SK-MEL-5 (cell line): ENCODE results near the gene SPHK2. TPM values are rescaled to one million over a fixed set of nuclear protein-coding genes. Genes with fewer than 3 reads are reported as not detected.
"Not testable (repeated sequence)": the region's sequence is repeated elsewhere in the genome, so short reads cannot be mapped to it uniquely, and the experiment has no call there.

Experiments
- DNase-seq: peaks from one replicate; pipeline ENCODE4 v3.0.0-alpha.2; 2016; ENCODE audit warnings: low read depth, low spot score
- in situ Hi-C: cut with HindIII; loops from 2 replicates; pipeline ENCODE4 v1.10.0; 2016; ENCODE audit warnings: low sequenced_read_pairs, high pct_unique_total_duplicates, low pct_unique_long_range_greater_than_20kb
- total RNA-seq: library from RNA; depleted of rRNA; stranded (reverse); fragments of >200 nt; shearing (Covaris generic); gene quantifications from 2 replicates; pipeline ENCODE4 v1.2.3, GENCODE V29; 2014

SPHK2 gene
- total RNA-seq, 1 experiment from 2014 or later, result 4.8 TPM

DNA sequence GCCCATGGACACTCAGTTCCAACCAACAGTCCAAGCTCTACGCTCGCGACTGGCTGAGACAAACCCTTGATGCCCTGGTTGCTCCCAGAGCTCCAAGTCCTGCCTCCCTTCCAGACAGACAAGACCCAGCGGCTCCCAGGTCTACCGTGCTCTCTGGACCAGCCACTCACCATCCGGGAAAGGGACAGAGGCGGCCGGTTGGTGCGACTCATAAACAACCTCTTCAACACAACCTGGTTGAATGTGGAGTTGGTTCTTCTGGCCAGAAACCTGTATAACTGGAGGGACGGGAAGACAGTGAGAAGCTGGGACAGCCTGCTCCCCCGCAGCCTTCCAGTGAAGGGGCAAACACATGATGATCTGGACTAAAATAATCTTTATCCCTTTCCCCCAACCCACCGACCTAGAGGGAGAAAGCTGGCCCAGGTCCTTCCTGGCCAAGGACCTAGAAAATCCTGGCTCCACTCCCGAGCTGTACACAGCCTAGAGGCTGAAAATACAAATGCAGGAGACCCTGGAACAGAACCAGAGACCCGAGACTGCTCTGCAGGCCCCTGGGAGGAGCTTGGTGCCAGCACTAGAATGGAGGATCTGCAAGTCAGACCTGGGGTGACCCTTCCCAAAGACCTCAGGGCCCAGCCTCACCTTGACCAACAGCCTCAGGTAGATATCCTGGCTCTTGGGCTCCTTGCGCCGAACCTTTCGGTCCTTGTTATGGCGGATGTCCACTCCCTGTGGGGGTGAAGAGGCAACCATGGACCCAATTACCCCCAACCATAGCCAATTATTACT lies 2.0 kb upstream of the SPHK2 start:
- in situ Hi-C loops, result no loop called here
- no peak for DNase-seq

DNA sequence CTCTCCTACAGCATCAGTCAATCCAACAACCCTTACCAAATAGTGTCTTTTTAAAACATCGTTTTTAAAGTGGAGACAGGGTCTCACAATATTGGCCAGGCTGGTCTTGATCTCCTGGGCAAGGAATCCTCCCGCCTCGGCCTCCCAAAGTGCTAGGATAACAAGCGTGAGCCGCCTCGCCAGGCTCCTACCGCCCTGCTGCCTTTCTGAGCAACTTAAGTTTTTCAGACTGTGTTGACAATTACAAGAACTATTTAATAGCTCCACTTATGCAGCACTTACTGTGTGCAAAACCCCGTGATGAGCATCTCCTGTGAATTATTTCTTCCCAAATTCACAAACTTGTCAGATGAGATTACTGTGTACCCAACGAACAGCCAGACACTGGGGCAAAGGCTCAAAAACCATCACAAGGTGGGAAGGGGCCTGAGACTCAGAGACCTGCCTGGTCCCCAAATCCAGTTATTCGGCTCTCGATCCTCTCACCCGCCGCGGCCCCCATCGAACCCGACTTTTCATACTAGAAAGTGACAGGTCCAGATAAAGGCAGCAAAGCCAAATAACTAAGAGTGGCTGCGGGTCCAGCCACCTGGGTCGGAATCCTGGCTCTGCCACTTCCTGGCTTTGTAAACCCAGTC lies 909 bp upstream of the SPHK2 start:
- in situ Hi-C loops, result no loop called here
- DNase-seq, result no peak

DNA sequence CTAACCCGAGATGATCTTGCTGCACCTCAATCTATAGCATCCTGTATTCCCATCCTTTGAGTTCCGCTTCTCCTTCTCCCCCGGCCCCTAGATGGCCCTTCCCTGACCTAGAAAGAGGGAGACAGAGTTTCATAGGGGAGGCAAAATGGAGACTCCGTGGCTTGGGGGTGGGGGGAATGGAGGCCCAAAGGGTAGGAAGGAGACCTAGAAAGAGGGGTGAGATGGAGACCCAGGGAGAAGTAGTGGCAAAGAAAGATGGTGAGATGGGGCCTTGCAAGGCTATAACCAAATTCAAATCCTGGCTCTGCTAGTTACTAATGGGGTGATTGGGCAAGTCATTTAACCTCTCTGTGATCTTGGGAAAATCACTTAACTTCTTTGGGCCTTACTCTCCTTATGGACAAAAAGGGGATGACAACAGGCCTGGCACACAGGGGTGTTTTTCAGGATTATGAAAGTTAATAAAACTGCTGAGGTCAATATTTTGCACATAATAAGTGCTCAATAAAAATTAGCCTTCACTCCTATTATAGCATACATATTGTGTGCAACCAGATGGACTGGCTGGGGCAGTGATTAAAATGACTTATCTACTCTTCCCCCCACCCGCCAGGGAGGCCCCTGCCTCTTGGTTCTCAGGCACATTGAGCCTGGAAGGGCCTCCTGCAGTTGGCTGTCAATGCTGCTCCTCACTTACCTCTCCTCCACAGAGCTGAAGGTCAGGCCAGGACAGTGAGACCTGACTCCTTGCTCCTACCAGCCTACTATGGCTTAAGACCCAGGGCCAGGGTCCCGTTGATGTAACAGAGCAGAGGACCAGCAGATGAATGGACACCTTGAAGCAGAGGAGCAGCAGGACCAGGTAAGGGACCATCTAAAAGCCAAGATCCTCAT lies 633 bp downstream of the SPHK2 start:
- no peak for DNase-seq
- in situ Hi-C loops, result no loop called here

DNA sequence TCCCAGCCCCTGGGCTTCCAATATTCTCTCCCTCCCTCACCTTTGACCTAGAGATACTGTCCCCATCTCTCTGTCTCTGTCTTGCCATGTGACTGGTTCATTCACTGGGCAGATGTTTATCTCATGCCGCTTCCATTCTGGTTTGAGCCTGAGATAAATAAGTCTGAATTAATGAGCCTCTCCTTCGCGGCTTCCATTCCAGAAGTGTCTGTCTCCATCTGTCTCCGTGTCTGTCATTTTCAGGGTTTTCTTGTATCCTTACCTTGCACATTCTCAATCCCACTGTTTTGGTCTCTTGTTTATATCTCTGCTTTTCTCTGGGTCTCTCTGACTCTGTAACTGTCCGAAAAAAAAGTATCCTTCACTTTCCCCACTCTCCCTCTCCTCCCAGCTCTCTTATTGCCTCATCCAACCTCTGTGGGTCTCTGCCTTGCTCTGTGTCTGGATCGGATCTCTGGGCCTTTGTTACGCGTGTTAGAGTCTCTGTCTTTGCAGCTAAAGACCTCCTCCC lies 4.3 kb downstream of the SPHK2 start:
- in situ Hi-C loops, result no loop called here

DNA sequence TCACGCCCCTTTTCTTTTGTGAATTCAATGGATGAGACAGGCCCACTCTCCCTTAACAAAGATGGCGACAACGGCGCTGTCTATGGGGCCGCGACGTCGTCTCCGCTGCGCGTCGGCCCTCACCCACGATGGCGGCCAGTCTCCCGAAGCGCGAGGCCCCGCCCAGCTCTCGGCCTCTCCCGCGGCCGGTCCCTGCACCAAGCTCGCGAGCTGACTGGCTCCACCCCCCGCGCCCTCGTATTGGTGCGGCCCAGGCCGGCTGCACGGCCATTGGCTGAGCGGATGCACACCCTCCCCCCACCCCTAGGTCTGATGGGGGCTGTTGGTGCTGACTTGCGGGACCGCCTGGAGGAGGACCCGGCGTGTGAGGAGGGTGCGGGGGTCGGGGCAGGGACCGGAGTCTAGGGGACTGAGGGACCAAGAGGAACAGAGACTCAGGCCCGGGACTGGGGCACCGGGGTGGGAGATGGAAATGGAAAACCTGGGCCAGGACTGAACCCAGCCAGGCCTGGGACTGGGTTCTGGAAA lies 4.8 kb downstream of the SPHK2 start:
- DNase-seq, result peak; percentile 96
- in situ Hi-C loops, result no loop called here

More for the DNA sequence above, 4.3 kb downstream of the SPHK2 start:
- no peak for DNase-seq

DNA sequence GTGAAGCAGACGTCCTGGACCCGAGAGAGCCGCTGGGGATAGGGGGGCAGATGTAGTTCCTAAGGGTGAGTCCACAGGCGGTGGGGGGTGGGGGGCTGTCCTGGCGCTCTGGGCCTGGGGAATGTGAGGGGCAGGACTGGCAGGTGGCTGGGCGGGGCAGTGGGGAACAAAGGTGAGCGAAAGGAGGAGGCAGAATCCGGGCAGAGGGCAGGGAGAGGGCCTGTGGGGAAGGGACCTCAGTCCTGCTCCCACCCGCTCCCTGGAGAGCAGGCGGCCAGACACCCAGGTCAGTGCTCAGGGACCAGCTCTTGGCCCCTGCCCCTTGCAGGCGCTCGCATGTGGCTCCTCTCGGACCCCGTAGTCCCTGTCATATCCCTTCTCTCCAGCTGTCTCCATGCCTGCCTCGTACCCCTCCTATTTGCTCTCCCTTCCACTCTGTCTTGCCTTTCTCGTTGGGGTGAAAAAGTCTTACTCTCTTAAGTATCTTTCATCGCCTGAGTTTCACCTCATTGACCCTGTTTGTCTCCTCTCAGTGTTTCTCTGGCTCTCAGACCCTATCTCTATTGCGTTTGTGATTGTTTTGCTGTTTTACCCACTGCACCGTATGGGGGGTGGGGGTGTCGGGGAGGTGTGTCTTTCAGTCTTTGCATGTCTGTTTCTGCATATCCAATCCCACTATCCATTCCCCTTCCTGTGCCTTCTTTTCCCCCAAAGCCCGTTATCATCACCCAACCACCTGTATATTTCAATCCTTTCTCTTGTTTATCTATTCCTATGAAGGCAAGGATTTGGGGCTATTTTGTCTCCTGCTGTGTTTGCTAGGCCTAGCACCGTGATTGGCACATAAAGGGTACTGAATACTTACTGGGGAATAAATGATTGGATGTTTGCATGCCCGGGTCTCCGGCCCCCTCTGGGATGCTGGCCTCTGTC lies 5.8 kb downstream of the SPHK2 start:
- DNase-seq, result no peak
- in situ Hi-C loops, result no loop called here

DNA sequence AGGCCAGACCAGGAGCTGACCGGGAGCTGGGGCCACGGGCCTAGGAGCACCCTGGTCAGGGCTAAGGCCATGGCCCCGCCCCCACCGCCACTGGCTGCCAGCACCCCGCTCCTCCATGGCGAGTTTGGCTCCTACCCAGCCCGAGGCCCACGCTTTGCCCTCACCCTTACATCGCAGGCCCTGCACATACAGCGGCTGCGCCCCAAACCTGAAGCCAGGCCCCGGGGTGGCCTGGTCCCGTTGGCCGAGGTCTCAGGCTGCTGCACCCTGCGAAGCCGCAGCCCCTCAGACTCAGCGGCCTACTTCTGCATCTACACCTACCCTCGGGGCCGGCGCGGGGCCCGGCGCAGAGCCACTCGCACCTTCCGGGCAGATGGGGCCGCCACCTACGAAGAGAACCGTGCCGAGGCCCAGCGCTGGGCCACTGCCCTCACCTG lies 6.6 kb downstream of the SPHK2 start:
- in situ Hi-C loops, result no loop called here
- DNase-seq, result no peak

DNA sequence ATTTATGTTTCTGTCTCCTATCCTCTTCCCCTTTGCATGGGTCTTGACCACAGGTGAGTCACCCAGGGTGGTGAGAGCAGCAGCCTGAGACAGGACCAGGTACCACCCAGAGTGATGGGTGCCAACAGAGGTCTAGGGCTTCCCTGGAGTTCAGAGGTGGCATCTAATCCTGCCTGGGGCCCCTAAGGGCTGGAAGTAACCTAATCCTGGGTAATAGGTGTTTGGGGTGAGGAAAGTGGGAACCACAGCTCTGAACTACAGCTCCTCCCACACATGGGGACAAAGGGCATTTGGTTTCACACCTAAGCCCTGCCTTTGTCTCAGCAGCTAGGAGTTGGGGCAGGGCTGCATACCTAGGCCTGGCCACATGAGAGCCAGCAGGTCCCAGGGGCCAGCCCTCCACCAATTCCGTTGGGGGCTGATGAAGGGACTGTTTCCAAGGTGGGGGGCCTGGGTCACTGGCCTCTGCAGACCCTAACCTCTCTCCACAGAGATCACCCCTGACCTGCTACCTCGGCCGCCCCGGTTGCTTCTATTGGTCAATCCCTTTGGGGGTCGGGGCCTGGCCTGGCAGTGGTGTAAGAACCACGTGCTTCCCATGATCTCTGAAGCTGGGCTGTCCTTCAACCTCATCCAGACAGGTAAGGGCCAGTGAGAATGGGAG lies 8.0 kb downstream of the SPHK2 start:
- no peak for DNase-seq
- in situ Hi-C loops, result no loop called here

DNA sequence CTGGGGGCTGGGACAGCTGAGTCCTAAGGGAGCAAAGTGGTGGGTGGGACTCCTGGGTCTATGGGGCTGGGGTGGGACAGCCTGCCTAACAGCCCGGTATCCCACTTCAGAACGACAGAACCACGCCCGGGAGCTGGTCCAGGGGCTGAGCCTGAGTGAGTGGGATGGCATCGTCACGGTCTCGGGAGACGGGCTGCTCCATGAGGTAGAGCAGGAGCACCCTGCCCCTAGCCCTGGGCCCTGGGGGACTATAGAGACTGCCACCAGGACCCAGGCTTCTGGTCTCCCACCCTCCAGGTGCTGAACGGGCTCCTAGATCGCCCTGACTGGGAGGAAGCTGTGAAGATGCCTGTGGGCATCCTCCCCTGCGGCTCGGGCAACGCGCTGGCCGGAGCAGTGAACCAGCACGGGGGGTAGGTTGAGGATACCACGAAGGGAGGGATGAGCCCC lies 8.6 kb downstream of the SPHK2 start:
- in situ Hi-C loops, result no loop called here

DNA sequence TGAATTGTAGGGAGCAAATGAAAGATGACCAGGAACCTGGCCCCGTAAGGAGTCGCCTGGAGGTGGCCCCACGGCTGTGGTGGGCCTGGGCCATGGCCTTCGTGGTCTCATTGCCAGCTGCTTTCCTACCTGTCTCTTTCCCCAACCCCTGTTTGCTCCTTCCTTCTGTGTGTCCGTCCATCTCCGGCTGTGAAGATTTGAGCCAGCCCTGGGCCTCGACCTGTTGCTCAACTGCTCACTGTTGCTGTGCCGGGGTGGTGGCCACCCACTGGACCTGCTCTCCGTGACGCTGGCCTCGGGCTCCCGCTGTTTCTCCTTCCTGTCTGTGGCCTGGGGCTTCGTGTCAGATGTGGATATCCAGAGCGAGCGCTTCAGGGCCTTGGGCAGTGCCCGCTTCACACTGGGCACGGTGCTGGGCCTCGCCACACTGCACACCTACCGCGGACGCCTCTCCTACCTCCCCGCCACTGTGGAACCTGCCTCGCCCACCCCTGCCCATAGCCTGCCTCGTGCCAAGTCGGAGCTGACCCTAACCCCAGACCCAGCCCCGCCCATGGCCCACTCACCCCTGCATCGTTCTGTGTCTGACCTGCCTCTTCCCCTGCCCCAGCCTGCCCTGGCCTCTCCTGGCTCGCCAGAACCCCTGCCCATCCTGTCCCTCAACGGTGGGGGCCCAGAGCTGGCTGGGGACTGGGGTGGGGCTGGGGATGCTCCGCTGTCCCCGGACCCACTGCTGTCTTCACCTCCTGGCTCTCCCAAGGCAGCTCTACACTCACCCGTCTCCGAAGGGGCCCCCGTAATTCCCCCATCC lies 9.4 kb downstream of the SPHK2 start:
- no peak for DNase-seq
- in situ Hi-C loops, result no loop called here

More for the DNA sequence above, 8.6 kb downstream of the SPHK2 start:
- no peak for DNase-seq

DNA sequence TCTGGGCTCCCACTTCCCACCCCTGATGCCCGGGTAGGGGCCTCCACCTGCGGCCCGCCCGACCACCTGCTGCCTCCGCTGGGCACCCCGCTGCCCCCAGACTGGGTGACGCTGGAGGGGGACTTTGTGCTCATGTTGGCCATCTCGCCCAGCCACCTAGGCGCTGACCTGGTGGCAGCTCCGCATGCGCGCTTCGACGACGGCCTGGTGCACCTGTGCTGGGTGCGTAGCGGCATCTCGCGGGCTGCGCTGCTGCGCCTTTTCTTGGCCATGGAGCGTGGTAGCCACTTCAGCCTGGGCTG lies 9.9 kb downstream of the SPHK2 start:
- in situ Hi-C loops, result no loop called here
- DNase-seq, result no peak

DNA sequence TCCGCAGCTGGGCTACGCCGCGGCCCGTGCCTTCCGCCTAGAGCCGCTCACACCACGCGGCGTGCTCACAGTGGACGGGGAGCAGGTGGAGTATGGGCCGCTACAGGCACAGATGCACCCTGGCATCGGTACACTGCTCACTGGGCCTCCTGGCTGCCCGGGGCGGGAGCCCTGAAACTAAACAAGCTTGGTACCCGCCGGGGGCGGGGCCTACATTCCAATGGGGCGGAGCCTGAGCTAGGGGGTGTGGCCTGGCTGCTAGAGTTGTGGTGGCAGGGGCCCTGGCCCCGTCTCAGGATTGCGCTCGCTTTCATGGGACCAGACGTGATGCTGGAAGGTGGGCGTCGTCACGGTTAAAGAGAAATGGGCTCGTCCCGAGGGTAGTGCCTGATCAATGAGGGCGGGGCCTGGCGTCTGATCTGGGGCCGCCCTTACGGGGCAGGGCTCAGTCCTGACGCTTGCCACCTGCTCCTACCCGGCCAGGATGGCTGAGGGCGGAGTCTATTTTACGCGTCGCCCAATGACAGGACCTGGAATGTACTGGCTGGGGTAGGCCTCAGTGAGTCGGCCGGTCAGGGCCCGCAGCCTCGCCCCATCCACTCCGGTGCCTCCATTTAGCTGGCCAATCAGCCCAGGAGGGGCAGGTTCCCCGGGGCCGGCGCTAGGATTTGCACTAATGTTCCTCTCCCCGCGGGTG lies 10.4 kb downstream of the SPHK2 start:
- in situ Hi-C loops, result no loop called here
- DNase-seq, result no peak

DNA sequence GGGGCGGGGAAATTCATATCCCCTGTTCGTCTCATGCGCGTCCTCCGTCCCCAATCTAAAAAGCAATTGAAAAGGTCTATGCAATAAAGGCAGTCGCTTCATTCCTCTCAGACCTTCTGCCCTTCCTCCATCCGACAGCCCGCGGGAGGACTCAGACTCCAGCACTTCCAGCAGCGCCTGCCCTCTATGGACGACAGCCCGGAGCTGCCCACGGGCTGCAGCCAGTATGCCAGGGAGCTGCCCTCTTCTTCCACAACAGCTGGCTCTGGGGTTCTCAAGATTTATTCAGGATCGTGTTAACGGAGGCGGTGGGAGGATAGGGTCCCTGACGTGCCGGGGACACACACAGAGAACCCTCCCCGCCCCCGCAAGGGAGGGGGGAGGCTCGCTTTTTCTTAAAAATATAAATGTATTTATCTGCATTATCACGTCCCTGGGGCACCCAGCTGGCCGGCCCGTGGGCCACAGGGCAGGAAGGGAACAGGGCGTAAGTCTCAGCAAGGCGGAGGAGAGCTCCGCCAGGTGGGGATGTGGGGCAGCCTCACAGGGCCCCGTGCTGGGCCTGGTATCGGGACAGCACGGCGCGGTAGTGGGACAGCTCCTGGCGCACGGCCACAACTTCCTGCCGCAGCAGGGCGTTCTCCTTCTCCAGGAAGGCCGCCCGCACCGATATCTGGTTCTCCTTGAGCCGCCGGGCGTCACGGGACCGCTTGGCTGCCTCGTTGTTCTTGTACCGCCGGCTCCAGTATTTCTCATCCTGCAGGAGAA lies 11.2 kb downstream of the SPHK2 start:
- in situ Hi-C loops, result no loop called here
- DNase-seq, result no peak

DNA sequence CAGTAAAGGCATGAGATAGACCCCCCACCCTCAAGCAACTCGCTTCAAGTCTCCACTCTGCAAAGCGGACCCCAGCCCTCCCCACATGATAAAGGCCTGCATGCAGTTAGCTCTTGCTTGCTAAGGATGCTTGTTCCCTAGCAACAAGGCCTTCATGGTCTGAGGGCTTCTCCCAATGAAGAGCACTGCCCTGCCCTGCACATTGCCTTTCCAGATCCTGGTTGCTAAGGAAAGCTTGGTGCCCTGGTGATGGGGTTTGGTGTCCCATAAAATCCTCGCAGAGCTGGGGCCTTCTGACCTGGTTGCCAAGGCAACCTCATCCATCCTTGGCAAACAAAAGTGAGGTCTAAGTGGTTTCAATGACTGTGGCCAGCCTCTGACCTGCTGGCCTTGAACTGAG lies 11.9 kb downstream of the SPHK2 start:
- in situ Hi-C loops, result no loop called here
- DNase-seq, result no peak

DNA sequence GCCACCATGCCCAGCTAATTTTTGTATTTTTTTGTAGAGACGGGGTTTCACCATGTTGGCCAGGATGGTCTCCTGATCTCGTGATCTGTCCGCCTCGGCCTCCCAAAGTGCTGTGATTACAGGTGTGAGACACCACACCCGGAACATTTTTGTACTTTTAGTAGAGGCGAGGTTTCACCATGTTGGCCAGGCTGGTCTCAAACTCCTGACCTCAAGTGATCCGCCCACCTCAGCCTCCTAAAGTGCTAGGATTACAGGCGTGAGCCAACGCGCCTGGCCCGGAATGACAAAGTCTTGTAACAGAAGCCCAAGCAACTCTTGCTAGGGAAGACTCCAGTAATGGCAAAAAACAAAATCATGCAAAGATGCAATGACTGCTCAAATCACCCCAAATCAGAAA lies 13.0 kb downstream of the SPHK2 start:
- in situ Hi-C loops, DNase-seq: not testable (repeated sequence)
